GM18520 (cell line): Measurements from ENCODE around the gene LGR4.
"Not testable (repeated sequence)": the region's sequence is repeated elsewhere in the genome, so short reads cannot be mapped to it uniquely, and the experiment has no call there.

ENCODE experiments used
- ATAC-seq: cut with Tn5 transposase; IDR thresholded peaks from one replicate; pipeline ENCODE4 v1.9.1; 2021; ENCODE audit not compliant: unreplicated experiment

The LGR4 gene, protein sequence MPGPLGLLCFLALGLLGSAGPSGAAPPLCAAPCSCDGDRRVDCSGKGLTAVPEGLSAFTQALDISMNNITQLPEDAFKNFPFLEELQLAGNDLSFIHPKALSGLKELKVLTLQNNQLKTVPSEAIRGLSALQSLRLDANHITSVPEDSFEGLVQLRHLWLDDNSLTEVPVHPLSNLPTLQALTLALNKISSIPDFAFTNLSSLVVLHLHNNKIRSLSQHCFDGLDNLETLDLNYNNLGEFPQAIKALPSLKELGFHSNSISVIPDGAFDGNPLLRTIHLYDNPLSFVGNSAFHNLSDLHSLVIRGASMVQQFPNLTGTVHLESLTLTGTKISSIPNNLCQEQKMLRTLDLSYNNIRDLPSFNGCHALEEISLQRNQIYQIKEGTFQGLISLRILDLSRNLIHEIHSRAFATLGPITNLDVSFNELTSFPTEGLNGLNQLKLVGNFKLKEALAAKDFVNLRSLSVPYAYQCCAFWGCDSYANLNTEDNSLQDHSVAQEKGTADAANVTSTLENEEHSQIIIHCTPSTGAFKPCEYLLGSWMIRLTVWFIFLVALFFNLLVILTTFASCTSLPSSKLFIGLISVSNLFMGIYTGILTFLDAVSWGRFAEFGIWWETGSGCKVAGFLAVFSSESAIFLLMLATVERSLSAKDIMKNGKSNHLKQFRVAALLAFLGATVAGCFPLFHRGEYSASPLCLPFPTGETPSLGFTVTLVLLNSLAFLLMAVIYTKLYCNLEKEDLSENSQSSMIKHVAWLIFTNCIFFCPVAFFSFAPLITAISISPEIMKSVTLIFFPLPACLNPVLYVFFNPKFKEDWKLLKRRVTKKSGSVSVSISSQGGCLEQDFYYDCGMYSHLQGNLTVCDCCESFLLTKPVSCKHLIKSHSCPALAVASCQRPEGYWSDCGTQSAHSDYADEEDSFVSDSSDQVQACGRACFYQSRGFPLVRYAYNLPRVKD

GRCh38 chr11:27472398-27473016 lies at the start of gene LGR4:
LGR4 (minus strand) TSS chr11:27472790; CDS start chr11:27472302, 488 bp downstream.
- ATAC-seq = peak; percentile 74

DNA sequence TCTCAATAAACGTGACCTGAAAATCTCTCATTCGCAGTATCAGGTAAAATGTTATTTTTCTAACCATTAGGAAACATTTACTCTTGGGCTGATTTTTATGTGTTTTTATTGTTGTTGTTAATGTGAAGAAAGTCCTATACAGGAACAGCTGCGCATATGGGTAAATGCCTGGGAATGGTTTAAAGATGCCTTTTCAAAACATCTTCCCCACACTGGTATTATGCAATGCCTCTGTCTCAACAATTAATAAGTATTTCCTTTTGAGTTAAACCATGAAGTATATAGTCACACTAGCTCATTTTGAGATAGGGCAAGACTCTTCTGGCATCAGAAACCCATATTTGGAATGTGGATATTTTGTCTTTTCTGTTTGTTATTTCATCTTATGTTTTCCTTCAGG lies 47.6 kb upstream of the LGR4 start:
- ATAC-seq = no peak

DNA sequence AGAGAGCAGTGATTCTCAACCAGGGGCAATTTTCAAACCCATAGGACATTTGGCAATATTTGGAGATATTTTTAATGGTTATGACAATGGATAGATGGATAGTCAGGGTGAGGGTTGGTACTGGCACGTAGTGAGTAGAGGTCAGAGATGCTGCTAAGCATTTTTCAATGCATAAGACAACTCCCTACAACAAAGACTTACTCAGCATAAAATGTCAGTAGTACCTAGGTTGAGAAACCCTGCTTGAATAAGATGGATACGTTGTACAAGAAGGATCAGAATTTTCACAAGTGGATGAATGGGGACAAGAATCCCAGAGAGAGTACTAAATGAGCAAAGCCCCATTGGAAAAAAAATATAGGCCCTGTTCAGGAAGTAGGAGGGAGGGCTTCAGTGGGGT lies 45.9 kb upstream of the LGR4 start:
- no peak for ATAC-seq

GRCh38 chr11:27517490-27517889 lies 44.9 kb upstream of the LGR4 start:
- not testable (repeated sequence) for ATAC-seq

DNA sequence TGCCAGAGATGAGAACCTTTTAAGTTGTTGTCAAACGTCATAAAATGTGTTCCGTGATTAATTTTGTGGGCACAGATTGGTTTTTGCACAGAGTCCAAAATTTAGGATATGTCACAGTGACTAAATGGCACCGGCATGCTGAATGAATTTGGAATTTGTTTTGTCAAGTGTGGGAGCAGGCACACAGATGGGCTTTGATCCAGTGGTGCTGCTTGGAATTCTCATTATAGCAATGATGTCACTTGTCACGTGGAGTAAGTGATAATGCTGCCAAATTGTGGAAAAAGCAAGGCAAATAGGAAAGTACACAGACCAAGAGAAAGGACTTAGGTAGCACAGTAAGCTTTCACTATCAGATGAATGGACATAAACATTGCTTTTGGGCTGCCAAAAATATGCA lies 42.0 kb upstream of the LGR4 start:
- ATAC-seq = no peak

- no peak for ATAC-seq
These were observed 41.5 kb upstream of the LGR4 start for GRCh38 chr11:27514076-27514475.

- ATAC-seq = no peak
These were observed 40.8 kb upstream of the LGR4 start for GRCh38 chr11:27513389-27513788.

DNA sequence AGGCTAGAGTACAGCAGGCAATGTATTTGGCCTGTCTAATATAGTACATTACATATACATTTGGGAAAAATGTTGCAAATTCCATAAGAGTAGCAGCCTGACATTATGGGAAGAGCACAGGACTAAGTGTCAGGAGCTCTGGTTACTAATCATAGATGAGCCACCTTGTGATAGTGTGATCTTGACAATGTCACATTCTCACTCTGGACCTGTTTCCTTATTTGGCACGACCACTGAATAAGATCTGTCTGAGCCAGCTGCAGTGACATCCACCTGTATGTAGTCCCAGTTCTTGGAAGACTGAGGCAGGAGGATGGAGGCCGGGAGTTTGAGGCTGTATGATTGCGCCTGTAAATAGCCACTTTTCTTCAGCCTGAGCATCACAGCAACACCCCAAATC lies 39.6 kb upstream of the LGR4 start:
- ATAC-seq = no peak

- ATAC-seq = no peak
These were observed 37.3 kb upstream of the LGR4 start for GRCh38 chr11:27509908-27510307.

DNA sequence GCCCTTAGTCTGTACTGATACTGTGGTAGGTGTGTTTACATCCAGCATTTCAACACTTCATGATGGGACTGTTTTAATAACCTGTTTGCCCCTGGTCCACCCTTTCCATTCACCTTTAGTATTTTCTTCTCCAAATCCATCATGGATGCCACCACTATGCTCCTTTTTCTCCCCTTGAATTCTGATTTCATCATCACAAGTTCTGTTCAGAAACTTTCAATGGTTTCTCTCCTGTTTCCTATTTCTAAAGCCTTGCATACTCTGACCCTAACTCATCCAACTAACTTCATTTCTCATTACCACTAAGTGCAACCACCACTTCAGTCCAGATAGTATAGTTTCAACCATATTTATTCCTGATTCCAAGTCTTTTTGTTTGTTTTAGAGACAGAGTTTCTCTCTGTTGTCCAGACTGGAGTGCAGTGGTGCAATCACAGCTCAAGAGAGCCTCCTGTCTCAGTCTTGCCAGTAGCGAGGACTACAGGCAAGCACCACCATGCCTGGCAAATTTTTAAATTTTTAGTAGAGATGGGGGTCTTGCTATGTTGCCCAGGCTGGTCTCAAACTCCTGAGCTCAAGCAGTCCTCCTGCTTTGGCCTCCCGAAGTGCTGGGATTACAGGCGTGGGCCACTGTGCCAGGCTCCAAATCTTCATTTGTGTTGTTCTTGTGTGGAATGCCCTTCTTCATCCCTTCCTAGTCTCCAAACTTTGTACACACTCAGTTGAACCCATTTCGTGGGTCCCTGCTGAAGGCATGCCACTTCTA lies 35.1 kb upstream of the LGR4 start:
- ATAC-seq = no peak

GRCh38 chr11:27506200-27507182 lies 33.9 kb upstream of the LGR4 start, which contains the start of gene LIN7C:
LIN7C (minus strand) TSS chr11:27506769; CDS start chr11:27506752, 17 bp downstream.
- ATAC-seq = peak; percentile 87

GRCh38 chr11:27505781-27506180 lies 33.2 kb upstream of the LGR4 start:
- ATAC-seq = no peak

GRCh38 chr11:27504205-27504604 lies 31.6 kb upstream of the LGR4 start:
- no peak for ATAC-seq

- no peak for ATAC-seq
These were observed 28.5 kb upstream of the LGR4 start for GRCh38 chr11:27501100-27501499.

DNA sequence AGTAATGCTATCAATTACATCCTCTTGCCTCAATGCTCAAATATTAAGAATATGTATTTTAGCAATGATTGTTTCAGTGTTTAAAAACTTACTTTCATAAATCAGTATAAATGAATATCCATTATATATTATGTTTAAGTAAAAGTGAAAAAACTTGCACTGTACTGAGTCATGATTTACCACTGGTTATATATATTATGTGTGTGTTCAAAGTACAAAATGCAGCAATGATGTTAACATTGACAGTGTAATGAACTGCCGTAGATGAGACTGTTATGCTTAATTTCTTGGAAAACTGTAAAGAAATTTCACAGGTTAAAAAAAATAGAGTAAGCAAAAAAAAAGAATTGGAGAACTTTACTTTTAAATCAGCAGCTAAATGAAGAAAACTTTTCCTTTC lies 25.3 kb upstream of the LGR4 start:
- no peak for ATAC-seq

- no peak for ATAC-seq
These were observed 24.8 kb upstream of the LGR4 start for GRCh38 chr11:27497284-27497866.

- no peak for ATAC-seq
These were observed 23.9 kb upstream of the LGR4 start for GRCh38 chr11:27496461-27496860.

GRCh38 chr11:27495710-27496300 lies 23.2 kb upstream of the LGR4 start:
- ATAC-seq = no peak

DNA sequence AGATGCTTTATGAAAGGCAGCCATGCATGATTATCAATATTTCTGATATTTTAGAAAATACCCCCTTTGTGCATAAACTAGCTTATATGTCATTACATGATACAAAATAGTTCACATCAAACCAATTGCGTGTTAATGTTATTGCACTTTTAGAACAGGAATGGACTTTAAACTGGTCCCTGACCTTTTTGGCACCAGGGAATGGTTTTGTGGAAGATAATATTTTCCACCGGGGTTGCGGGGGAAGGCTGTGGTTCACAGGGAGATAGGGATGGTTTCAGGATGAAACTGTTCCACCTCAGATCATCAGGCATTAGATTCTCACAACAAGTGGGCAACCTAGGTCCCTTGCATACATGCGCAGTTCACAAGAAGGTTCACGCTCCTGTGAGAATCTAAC lies 16.5 kb upstream of the LGR4 start:
- ATAC-seq = no peak
